Fibroblast of gingiva (primary cell): Measurements from ENCODE around the gene SLITRK1.

Experiments used
- DNase-seq: peaks from one replicate; pipeline ENCODE4 v3.0.0-alpha.2; 2011; ENCODE audit warnings: low read depth

Gene SLITRK1

DNA sequence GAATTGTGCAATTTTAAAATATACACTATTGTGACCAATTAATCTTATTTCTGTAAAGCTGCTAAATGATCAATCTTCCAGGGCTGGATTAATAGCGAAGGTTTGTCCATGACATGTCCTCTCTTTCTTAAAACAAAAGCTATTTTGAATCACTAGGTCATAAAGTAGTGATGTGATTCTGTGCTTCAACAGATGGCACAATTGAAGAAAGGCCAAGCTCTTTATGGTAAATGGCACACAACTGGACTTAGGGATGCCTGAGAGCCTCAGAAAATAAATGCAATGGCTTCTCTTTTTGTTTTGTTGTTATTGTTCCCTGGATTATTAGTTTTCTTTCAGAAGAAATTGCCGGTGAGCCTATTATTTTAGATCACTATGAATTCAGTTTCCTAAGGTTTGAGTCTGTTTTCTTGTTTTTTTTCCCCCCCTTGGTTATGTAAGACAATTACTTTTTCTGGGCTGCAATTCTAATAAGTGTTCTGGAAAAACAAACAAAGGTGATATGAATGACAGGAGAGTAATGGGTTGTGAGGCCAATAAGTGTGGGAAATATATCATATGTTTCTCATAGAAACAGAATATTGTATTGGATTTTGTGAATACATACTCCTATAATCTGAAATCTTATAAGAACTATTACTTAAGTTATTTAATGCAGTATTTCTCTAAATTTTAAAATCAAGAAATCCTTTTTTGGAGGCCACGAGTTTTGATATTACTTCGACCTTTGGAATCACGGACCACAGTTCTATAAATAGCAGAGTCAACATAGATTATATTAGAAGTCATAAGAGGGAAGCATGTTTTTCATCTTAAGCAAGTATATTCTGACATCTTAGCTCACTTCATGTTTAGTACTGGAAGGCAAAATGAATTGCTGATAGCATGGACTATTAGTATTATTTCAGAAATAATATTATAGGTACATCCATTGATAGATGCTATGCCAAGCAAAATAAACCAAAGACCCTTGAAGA is 16.8 kb downstream of the SLITRK1 start:
- DNase-seq, result no peak

DNA sequence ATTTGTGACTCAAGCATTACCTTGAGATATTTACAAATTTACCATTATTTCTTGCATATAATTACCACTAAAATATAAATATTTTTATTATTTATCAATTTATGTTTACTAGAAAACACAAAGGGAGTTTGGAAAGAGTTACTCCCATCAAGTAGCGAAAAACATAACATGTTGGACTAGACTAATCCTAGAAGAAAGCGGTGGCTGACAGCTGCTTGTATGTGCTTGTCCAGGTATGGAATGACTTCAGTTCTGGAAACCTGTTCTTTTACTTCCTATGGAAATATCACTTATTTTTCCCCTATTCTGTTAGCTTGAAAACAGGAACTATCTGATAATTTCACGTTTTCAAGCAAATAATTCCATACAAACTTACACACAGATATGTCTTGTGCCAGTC is 28.5 kb downstream of the SLITRK1 start:
- no peak for DNase-seq

DNA sequence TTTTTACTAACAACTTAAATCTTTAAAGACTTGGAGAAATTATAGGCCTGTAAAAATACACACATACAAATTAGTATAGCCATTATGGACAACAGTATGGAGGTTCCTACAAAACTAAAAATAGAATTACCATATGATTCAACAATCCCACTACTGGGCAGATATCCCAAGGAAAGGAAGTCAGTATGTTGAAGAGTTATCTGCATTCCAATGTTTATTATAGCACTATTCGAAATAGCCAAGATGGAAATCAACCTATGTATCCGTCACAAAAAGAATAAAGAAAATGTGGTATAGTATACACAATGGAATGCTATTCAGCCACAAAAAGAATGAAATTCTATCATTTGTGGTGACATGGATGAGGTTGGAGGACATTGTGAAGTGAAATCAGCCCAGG is 37.2 kb downstream of the SLITRK1 start:
- DNase-seq, result no peak

DNA sequence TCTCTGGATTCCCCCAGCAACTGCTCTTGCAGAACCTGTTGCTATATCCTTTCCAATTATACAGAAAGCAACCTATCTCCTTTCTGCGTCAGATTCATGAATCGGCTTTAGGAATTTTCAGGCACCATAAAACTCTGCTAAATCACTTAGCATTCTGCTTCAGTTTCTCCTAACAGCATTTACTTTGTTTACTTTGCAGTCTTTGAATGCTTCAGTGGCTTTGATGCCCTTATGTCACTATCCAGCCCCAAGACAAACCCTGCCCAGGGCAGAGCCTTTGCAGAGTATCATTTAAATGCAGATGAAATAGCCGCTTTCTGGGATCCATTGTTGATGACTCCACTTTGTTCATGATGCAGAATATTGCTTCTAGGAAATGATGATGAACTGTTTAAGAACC is 43.1 kb downstream of the SLITRK1 start:
- DNase-seq, result no peak

DNA sequence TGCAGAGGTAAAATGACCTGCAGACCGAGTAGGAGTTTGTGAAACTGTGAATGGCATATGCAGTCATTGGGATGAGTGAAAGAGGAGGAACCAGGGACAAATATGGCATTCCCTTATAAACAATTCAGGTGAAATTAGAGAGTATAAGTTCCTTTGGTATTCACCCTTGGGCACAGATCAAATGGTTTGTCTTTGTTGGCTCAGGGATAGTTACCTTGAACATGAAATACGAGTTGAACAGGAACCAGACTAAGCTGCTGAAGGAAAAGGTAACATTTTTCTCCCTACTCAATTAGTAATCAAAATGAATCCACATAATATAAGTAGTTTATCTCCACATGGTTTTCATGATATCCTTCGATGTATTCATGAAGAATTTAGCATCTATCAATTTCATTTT is 50.5 kb downstream of the SLITRK1 start:
- DNase-seq, result no peak

DNA sequence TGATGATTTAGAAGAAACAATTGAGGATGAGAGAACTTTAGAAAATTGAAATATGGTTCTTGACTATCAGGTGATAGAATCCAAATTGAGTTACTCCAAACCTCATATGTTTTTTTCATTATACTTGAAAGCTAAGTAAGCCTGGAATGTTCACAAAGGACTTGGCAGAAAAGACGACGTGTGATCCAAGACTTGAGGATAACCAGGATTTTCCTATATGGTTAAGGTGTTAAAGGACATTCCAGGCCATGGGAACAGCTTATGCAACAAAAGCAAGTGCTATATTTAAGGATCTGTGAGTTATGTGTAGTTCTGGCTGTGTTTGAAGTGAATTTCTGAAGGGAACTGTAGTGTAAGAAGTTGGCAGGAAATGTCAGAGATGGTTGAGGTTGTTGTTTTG is 52.5 kb downstream of the SLITRK1 start:
- DNase-seq, result no peak

DNA sequence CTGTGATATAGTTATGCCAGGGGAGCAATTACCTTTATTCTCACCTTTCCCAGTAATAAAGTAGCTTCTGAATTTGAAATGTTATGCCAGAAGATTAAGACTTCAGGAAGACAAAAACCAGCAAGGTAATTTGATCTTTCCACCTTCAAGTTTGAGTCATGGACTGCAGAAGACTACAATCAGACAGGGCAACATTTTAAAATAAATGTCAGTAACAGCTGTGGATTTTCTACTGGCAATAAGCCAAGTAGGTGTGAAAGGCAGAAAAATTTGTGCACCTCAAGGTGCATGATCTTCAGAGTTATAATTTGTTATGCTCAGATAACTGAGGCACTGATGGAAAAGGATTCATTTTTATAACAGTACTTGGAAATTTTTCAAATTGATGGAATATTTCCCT is 54.9 kb downstream of the SLITRK1 start:
- no peak for DNase-seq
